SJSA1 (cell line): ENCODE results near the gene CCDC92B. TPM values are rescaled to one million over a fixed set of nuclear protein-coding genes. Genes with fewer than 3 reads are reported as not detected.
"Not testable (repeated sequence)": the region's sequence is repeated elsewhere in the genome, so short reads cannot be mapped to it uniquely, and the experiment has no call there.

Experiments
- DNase-seq, 2 experiments: peaks; one replicate each; pipeline ENCODE4 v3.0.0-alpha.2; 2015 to 2020; ENCODE audit warnings: low spot score in 2 of 2, low read depth in 1 of 2
- H3K27ac ChIP-seq: fragments of 250-450 bp; sonication (Bioruptor Pico); 2 replicates; pipeline ENCODE4 v1.5.1; 2020; ENCODE audit warnings: mild to moderate bottlenecking, moderate library complexity
- H3K27me3 ChIP-seq: fragments of 250-450 bp; sonication (Bioruptor Pico); replicated peaks from 2 replicates; pipeline ENCODE4 v1.5.1; 2020; ENCODE audit warnings: mild to moderate bottlenecking, moderate library complexity
- H3K36me3 ChIP-seq: fragments of 250-450 bp; sonication (Bioruptor Pico); 2 replicates; pipeline ENCODE4 v1.5.1; 2020; ENCODE audit warnings: mild to moderate bottlenecking
- H3K4me1 ChIP-seq: fragments of 250-450 bp; sonication (Bioruptor Pico); replicated peaks from 2 replicates; pipeline ENCODE4 v1.6.1; 2021; ENCODE audit warnings: mild to moderate bottlenecking
- H3K4me3 ChIP-seq: fragments of 250-450 bp; sonication (Bioruptor Pico); 2 replicates; pipeline ENCODE4 v1.5.1; 2020; ENCODE audit warnings: mild to moderate bottlenecking
- H3K9me3 ChIP-seq: fragments of 250-450 bp; sonication (Bioruptor Pico); replicated peaks from 2 replicates; pipeline ENCODE4 v1.5.1; 2020; ENCODE audit warnings: mild to moderate bottlenecking
- total RNA-seq: library from RNA; depleted of rRNA; stranded (reverse); fragments of >200 nt; shearing (Covaris generic); gene quantifications from 2 replicates; pipeline ENCODE4 v1.2.3, GENCODE V29; 2014

CCDC92B gene
- total RNA-seq, 1 experiment from 2014 or later: not detected

DNA sequence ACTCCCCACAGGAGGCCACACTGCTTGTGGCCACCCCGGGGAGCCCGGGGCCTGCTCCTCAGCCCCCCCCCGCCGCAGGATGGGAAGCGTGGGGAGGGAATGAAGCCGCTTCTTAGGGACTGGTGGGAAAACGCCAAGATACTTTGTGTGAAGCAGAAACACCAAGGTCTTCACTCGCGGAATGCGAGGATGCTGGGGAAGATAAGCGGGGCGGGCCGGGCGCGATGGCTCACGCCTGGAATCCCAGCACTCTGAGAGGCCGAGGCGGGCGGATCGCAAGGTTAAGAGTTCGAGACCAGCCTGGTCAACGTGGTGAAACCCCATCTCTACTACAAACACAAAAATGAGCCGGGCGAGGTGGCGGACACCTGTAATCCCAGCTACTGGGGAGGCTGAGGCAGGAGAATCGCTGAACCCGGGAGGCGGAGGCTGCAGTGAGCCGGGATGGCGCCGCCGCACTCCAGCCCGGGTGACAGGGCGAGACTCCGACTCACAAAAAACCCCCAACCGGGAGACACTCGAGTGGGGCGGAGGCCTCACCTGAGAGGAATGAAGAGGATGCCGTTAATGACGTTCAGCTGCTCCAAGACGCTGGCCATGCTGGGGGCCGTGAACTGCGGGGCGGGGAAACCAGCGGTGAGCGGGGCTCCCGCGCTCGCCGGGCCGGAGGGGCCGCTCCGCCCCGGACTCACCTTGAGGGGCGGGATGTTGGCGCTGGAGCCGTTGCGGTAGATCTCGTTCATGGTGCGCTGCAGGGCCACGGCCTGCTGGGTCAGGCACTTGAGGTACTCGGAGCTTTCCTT lies 58.2 kb downstream of the CCDC92B start:
- DNase-seq: peak in 1 of 2 experiments; percentile 38
- Histone ChIP-seq H3K9me3 (no peaks in the 10 kb centered on the region), H3K36me3 (peaks cover 56% of the 10 kb centered on the region), H3K4me3 (no peak overlapping the region), H3K27ac (no peak overlapping the region), H3K27me3 (no peaks in the 10 kb centered on the region), H3K4me1 (no peaks in the 10 kb centered on the region; the same call in 1 of the 2 replicates)

- Histone ChIP-seq H3K4me1 (no peaks in the 10 kb centered on the region; the same call in 1 of the 2 replicates), H3K27ac (no peak overlapping the region), H3K9me3 (no peaks in the 10 kb centered on the region), H3K36me3 (peaks cover 50% of the 10 kb centered on the region), H3K4me3 (no peak overlapping the region), H3K27me3 (no peaks in the 10 kb centered on the region)
- DNase-seq: no peak
Measured at GRCh38 chr17:2690165-2691068, 59.0 kb downstream of the CCDC92B start.

- no peaks in the 10 kb centered on the region for H3K9me3 ChIP-seq
Measured at GRCh38 chr17:2689411-2690164, 59.9 kb downstream of the CCDC92B start.

GRCh38 chr17:2688351-2689342 lies 60.8 kb downstream of the CCDC92B start:
- DNase-seq: no peak
- Histone ChIP-seq H3K9me3 (no peaks in the 10 kb centered on the region), H3K27ac (no peak overlapping the region), H3K4me1 (no peaks in the 10 kb centered on the region; the same call in 1 of the 2 replicates), H3K27me3 (no peaks in the 10 kb centered on the region), H3K4me3 (no peak overlapping the region), H3K36me3 (peaks cover 51% of the 10 kb centered on the region)

More at GRCh38 chr17:2689411-2690164, 59.9 kb downstream of the CCDC92B start:
- Histone ChIP-seq H3K4me3 (no peak overlapping the region), H3K4me1 (no peaks in the 10 kb centered on the region; the same call in 1 of the 2 replicates), H3K36me3 (peaks cover 47% of the 10 kb centered on the region), H3K27ac (no peak overlapping the region), H3K27me3 (no peaks in the 10 kb centered on the region)
- DNase-seq: no peak

GRCh38 chr17:2687074-2687418 lies 62.4 kb downstream of the CCDC92B start:
- H3K36me3 ChIP-seq: peaks cover 55% of the 10 kb centered on the region
- DNase-seq: no peak
- H3K27ac ChIP-seq: no peak overlapping the region
- H3K4me3 ChIP-seq: no peak overlapping the region
- no peaks in the 10 kb centered on the region; the same call in 1 of the 2 replicates for H3K4me1 ChIP-seq
- H3K9me3 ChIP-seq: no peaks in the 10 kb centered on the region
- no peaks in the 10 kb centered on the region for H3K27me3 ChIP-seq

DNA sequence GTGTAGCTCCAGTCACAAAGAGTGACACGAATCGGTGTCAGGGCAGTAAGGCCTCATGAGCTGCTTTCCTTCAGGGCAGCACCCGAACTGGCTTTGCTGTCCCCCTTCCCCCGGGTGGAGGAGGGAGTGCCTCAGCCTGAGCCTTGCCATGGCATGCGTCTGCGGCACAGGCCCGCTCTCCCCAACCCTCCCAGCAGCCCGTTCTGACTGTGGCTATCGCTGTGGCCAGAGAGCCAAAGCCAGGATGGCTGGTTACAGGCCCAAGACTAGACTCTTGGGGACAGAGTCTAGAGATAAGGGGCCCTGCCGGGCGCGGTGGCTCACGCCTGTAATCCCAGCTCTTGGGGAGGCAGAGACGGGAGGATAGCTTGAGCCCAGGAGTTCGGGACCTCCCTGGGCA lies 63.8 kb downstream of the CCDC92B start:
- Histone ChIP-seq H3K9me3 (no peaks in the 10 kb centered on the region), H3K4me3 (no peak overlapping the region), H3K27me3 (no peaks in the 10 kb centered on the region), H3K4me1 (no peaks in the 10 kb centered on the region; the same call in 1 of the 2 replicates), H3K36me3 (peaks cover 58% of the 10 kb centered on the region), H3K27ac (no peak overlapping the region)
- DNase-seq: no peak

GRCh38 chr17:2684549-2684948 lies 64.9 kb downstream of the CCDC92B start:
- H3K9me3 ChIP-seq: no peaks in the 10 kb centered on the region
- no peak for DNase-seq
- no peak overlapping the region for H3K4me3 ChIP-seq
- no peak overlapping the region for H3K27ac ChIP-seq
- peaks cover 62% of the 10 kb centered on the region for H3K36me3 ChIP-seq
- no peaks in the 10 kb centered on the region; the same call in 1 of the 2 replicates for H3K4me1 ChIP-seq
- H3K27me3 ChIP-seq: no peaks in the 10 kb centered on the region

DNA sequence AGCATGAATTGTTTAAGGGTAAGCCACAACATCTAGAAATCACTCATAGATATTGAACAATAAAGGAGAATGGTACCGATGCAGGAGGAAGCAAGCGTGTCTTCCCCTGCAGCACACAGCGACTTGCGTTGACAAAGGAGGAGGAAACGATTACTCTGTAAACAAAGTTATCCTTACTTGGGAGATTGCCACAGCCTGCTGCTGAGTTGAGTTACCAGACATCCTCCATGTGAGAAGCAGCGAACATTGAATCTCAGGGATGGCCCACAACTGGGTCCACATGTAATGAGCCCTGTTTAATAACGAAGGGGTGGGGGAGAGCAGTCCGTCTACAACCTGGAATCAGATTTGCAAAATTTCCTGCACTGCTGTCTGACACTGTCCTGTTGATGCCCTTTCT lies 65.5 kb downstream of the CCDC92B start:
- Histone ChIP-seq H3K4me1 (no peaks in the 10 kb centered on the region; the same call in 1 of the 2 replicates), H3K27ac (no peak overlapping the region), H3K27me3 (no peaks in the 10 kb centered on the region), H3K36me3 (peaks cover 62% of the 10 kb centered on the region), H3K9me3 (no peaks in the 10 kb centered on the region), H3K4me3 (no peak overlapping the region)
- DNase-seq: no peak

DNA sequence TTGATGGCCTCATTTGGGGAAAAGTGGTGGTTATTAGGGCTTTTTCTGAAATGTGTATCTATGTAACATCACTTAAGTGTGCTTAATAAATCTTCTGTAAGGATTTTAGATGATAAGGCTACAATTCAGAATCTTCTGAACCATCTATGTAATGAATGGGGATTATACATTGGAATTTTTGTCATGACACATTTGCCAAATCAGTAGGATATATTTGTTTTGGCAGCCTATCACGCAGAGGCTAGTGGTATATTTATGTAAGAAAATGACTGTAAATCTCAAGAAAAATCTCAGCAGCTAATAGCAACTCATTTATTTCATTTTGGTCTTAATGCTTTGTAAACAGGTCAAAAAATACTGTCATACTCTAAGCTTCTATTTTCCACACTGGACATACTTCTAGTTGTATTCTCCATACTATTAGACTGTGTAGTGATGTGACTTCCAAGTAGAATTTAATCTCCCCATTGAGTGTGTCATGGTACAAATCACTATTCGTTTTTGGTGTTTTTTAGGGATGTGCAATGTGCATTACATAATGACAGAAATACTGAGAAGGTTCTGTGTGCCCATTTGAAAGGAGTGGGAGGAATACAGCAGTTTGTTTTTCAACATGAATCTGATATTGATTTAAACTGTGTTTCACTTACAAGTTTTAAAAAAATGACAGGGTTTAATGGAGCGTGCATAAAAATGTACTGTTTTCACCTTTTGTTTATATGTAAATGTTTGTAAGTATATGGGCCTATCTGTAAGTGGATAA lies 67.1 kb downstream of the CCDC92B start:
- Histone ChIP-seq H3K9me3 (no peaks in the 10 kb centered on the region), H3K36me3 (peaks cover 72% of the 10 kb centered on the region), H3K4me1 (no peaks in the 10 kb centered on the region; the same call in 1 of the 2 replicates), H3K27ac (no peak overlapping the region), H3K4me3 (no peak overlapping the region), H3K27me3 (no peaks in the 10 kb centered on the region)
- no peak for DNase-seq

DNA sequence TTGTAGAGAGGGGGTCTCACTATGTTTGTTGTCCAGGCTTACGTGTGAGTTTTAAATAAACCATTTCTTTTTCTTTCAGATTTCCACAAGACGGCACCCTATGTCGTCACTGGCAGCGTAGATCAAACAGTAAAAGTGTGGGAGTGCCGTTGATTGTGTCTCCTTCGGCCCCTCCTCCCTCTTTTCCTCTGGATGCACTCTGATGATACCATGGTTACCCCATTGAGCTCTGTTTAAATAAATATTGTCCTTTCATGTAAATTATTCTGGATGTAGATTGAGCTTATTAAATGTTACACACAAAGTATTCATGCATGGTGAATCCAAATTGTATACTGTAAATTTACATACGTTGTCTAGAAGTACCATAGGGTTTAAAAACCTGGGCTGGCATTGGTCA lies 67.8 kb downstream of the CCDC92B start:
- no peak for DNase-seq
- no peaks in the 10 kb centered on the region for H3K9me3 ChIP-seq
- H3K27ac ChIP-seq: no peak overlapping the region
- H3K4me1 ChIP-seq: no peaks in the 10 kb centered on the region; the same call in 1 of the 2 replicates
- H3K27me3 ChIP-seq: no peaks in the 10 kb centered on the region
- no peak overlapping the region for H3K4me3 ChIP-seq
- peaks cover 77% of the 10 kb centered on the region for H3K36me3 ChIP-seq

DNA sequence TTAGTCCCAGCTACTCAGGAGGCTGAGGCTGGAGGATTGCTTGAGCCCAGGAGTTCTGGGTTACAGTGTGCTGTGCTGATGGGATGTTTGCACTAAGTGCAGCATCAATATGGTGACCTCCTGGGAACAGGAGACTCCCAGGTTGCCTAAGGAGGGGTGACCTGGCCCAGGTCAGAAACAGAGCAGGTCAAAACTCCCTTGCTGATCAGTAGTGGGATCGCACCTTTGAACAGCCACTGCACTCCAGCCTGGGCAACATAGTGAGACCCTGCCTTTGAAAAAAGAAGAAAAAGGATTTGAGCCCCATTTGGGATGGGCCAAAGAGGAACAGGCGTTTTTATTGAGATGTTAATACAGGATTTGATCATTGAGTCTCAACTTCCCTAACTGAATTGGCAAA lies 68.5 kb downstream of the CCDC92B start:
- H3K27ac ChIP-seq: no peak overlapping the region
- DNase-seq: no peak
- peaks cover 84% of the 10 kb centered on the region for H3K36me3 ChIP-seq
- no peak overlapping the region for H3K4me3 ChIP-seq
- H3K9me3 ChIP-seq: no peaks in the 10 kb centered on the region
- no peaks in the 10 kb centered on the region for H3K27me3 ChIP-seq
- H3K4me1 ChIP-seq: no peaks in the 10 kb centered on the region

GRCh38 chr17:2679247-2679646 lies 70.2 kb downstream of the CCDC92B start:
- DNase-seq, H3K4me1 ChIP-seq, H3K4me3 ChIP-seq, H3K9me3 ChIP-seq, H3K27me3 ChIP-seq, H3K27ac ChIP-seq: not testable (repeated sequence)
- peaks cover 94% of the 10 kb centered on the region for H3K36me3 ChIP-seq
